Measurements from ENCODE around the gene TMEM222. TPM values are rescaled to one million over a fixed set of nuclear protein-coding genes. Genes with fewer than 3 reads are reported as not detected.

Gene TMEM222
- total RNA-seq, 1 donor: 31.4 TPM

- no peak for TF ChIP-seq CTCF (IDR thresholded peaks at IDR 0.05; ENCODE audit: insufficient read depth, low read length)
- DNase-seq (ENCODE audit: low read depth): no peak
- H3K4me3 ChIP-seq (ENCODE audit: low read depth, low read length): no peak overlapping the region
Measured at GRCh38 chr1:27318136-27318535, 3.8 kb upstream of the TMEM222 start.

- no peak for TF ChIP-seq CTCF (IDR thresholded peaks at IDR 0.05; ENCODE audit: insufficient read depth, low read length)
- peak; percentile 64 for DNase-seq (ENCODE audit: low read depth)
Measured at GRCh38 chr1:27318596-27318995, 3.4 kb upstream of the TMEM222 start.

GRCh38 chr1:27322569-27323240 lies 742 bp downstream of the TMEM222 start:
- DNase-seq (ENCODE audit: low read depth): no peak
- H3K4me3 ChIP-seq (ENCODE audit: low read depth, low read length): peak overlapping the region; percentile 100
- TF ChIP-seq CTCF (IDR thresholded peaks at IDR 0.05; ENCODE audit: insufficient read depth, low read length): no peak

More at GRCh38 chr1:27318596-27318995, 3.4 kb upstream of the TMEM222 start:
- no peak overlapping the region for H3K4me3 ChIP-seq (ENCODE audit: low read depth, low read length)

GRCh38 chr1:27325286-27325685 lies 3.3 kb downstream of the TMEM222 start:
- no peak for TF ChIP-seq CTCF (IDR thresholded peaks at IDR 0.05; ENCODE audit: insufficient read depth, low read length)
- DNase-seq (ENCODE audit: low read depth): no peak
- no peak overlapping the region for H3K4me3 ChIP-seq (ENCODE audit: low read depth, low read length)

- no peak for TF ChIP-seq CTCF (IDR thresholded peaks at IDR 0.05; ENCODE audit: insufficient read depth, low read length)
- H3K4me3 ChIP-seq (ENCODE audit: low read depth, low read length): no peak overlapping the region
- no peak for DNase-seq (ENCODE audit: low read depth)
Measured at GRCh38 chr1:27327964-27328363, 6.0 kb downstream of the TMEM222 start.

- TF ChIP-seq CTCF (IDR thresholded peaks at IDR 0.05; ENCODE audit: insufficient read depth, low read length): no peak
- H3K4me3 ChIP-seq (ENCODE audit: low read depth, low read length): no peak overlapping the region
- DNase-seq (ENCODE audit: low read depth): no peak
Measured at GRCh38 chr1:27330786-27331185, 8.8 kb downstream of the TMEM222 start.

GRCh38 chr1:27331426-27331825 lies 9.5 kb downstream of the TMEM222 start:
- H3K4me3 ChIP-seq (ENCODE audit: low read depth, low read length): no peak overlapping the region
- TF ChIP-seq CTCF (IDR thresholded peaks at IDR 0.05; ENCODE audit: insufficient read depth, low read length): no peak
- DNase-seq (ENCODE audit: low read depth): no peak
